GM18498 (cell line): Measurements from ENCODE around the gene GTPBP6.
"Not testable (repeated sequence)": the region's sequence is repeated elsewhere in the genome, so short reads cannot be mapped to it uniquely, and the experiment has no call there.

Experiments used
- ATAC-seq: cut with Tn5 transposase; IDR thresholded peaks from one replicate; pipeline ENCODE4 v1.9.1; 2021; ENCODE audit warnings: mild to moderate bottlenecking, moderate library complexity; ENCODE audit not compliant: unreplicated experiment

Gene GTPBP6

DNA sequence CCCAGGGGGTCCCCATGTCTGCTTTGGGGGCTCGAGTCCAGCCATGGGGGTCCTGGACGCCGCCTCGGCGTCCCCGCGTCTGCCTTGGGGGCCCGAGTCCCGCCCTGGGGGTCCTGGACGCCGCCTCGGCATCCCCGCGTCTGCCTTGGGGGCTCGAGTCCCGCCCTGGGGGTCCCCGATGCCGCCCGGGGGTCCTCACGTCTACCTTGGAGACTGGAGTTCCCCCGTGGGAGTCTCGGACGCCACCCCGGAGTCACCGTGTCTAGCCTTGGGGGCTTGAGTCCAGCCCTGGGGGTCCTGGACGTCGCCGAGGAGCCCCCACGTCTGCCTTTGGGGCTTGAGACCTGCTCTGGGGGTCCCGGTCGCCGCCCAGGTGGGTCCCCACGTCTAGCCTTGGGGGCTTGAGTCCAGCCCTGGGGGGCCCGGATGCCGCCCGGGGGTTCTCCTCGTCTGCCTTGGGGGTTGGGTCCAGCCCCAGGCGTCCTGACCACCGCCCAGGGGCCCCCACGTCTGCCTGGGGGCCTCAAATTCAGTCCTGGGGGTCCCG is 1.1 kb upstream of the GTPBP6 start:
- ATAC-seq, result no peak

DNA sequence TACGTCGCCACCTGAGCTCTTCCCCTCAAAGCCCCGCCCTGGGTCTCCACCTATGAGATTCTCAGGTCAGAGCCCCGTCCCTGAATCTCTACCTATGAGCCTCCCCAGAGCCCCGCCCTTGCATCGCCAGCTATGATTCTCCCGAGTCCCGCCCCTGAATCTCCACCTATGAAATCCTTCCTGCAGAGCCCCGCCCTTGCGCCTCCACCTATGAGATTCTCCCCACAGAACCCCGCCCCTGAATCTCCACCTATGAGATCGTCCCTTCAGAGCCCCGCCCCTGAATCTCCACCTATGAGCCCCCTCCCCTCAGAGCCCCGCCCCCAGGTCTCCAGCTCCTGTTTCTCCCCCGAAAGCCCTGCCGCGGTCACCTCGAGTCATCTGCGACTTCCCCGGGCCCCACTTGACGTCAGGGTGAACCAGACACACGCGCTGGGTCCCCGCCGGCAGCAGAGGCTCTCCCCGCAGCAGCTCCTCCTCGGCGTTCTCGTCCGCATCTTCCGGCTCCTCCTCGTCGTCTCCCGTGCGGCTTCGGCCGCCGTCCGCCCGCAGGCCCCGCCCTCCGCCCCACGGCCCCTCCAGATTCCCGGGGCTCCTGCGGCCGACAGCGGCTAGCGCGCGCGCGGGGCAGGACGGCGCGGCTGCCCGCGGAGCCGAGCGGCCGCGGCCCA is 393 bp downstream of the GTPBP6 start:
- peak; percentile 61 for ATAC-seq

DNA sequence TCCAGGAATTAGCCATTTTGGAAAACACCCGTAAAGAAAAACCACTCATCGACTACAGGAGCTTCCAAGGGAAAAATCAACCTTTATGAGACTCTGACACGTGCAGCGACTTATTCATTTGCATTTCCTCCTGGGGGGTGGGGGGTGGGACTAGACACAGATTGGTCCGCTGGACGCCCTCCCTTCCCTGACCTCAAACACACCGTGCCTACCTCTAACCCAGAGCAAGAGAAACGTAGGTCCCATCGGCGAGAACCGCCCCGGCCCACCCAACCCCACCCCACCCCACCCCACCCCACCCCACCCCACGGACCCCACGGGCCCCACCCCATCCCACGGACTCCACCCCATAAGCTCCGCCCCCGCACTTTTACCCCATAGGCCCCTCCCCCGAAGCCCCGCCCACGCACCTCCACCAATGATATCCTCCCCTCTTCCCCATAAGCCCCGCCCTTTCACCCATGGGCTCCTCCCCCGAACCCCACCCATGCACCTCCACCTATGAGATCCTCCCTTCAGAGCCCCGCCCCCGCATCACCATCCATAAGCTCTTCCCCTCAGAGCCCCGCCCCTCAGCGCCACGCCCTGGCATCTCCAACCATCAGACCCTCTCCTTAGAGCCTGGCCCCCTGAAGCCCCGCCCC is 1.1 kb downstream of the GTPBP6 start:
- no peak for ATAC-seq

DNA sequence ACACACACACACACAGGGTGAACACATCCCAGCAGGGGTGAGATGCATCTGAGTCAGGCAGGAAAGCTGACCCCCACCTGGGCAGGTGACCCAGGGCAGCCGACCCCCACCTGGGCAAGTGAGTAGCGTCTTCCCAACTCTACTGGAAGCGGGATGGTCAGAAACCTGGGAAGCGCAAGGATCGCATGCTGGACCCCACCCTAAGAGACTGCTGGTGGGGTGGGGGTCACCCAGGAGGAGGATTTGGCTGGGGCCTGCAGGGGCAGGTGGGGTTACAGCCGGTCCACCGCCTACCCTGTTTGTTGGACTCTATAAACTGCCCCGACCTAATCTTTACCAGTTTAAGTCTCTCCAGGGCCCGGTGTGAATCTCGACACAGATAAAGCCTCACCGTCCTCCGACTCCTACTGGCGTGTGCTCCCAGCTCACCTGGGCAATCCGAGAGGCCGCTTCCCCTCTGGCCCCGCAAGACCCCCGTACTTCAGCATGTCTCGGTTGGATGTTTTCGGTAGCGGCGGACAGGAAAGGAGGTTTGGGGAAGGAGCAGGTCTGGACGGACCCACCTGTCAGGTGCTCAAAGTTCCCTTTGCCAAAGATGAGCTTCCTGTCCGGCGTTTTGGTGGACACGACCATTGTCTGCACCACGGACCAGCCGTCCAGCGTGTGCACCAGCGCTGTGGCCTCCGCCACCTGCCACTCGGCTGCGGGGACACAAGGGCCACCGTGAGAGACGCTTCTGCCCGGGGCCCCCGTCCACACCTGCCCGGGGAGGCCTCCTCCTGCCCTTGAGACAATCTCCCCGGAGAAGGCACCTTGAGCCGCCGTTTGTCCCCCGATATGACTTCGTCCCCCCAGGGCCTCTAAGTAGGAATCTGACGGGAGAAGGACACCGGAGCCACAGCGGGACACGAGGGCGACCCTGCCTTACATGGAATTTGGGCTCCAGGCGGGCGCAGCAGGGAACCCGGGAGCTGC is 2.0 kb downstream of the GTPBP6 start:
- no peak for ATAC-seq

DNA sequence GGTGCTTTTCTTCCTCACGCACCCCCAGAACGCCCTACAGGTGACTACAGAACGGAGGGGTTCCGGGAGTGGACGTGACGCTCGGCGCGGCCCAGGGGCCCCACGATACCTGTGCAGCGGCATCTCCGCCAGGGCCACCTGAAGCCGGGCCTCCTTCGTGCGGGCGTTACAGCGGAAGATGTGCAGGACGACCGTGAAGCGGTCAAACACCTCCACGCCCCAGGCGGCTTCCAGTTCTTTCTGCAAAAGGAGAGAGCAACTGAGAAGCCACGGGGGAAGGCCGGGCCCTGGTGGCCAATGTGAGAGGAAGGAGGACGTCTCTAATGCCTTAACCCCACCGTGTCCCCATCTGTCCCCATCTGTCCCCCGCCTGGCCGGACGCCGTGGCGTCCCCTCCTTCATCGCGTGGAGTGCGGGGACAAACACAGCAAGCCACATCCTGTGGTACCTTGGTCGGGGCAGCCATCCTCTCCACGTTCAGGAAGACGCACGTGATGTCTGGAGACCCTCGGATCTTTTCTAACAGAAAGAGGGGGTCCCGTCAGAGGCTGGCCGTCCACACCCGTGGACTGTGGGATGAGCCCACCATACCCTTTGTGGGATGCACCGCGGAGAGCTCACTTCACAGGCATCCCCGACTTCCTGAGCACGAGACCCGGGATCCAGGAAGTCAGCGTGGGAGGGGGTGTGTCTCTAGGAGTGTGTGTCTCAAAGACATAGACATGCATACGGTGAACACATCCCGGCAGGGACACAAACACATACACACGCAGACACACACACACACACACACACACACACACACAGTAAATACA is 3.6 kb downstream of the GTPBP6 start:
- ATAC-seq, result no peak

DNA sequence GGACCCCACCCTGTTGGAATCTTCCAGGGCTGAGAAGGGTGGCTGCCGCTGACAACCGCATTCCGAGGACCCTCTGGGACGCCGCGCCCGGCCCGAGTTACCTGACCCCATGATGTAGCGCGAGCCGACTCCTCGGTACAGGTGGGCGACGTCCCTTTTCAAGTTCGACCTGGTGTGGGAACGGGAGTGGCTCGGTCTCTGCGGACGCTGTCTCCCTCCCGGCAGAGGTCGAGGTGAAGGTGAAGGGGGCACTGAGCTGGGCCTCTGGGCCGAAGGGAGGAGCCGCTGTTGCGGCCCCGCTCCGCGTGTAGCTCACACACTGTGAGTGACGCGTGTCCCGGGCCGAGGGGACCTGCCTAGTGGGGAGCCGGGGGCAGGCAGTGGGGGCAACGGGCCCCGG is 4.5 kb downstream of the GTPBP6 start:
- no peak for ATAC-seq

DNA sequence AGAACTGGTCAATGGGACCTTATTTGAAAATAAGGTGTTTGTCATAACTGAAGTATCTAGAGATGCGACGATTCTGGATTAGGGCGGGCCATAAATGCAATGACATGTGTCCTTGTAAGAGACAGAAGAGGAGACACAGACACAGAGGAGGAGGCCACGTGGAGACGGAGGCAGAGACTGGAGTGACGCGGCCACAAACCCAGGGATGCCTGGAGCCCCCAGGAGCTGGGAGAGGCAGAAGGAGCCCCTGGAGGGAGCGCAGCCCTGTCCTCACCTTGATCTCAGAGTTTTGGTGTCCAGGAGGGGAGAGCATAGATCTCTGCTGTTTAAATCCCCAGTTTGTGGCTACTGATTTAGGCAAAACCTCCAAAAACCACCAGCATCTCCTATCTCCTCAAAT is 5.0 kb downstream of the GTPBP6 start:
- no peak for ATAC-seq

DNA sequence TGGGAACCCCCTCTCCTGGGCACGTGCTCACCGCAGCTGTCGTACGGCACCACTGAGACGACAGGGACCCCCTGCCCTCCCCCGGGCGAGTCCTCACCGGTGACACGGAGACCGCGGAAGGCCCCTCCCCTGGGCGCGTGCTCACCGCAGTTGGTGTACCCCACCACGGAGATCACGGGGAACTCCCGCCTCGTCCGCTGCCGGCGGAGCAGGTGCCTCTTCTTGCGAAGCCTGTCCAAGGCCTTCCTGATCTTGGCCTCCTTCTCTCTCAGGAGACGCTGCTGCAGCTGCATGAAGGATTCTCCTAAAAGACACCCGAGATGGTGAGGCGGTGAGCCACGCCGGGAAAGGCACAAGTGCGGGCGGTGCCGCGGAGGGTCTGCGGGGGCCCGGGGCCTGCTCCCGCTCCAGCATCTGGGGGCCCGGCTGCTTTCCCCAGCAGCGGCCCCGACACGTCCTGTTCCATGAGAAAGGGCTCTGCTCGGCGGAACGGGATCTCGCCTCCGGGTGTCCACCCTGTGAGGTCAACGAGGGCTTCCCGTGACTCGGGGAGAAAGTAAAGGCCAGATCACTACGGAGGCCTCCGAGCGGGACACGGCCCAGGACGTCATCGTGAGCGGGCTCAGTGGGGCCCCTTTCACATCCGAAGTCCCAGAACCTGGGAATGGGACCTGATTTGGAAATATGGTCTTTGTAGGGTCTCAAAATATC is 5.8 kb downstream of the GTPBP6 start:
- no peak for ATAC-seq

DNA sequence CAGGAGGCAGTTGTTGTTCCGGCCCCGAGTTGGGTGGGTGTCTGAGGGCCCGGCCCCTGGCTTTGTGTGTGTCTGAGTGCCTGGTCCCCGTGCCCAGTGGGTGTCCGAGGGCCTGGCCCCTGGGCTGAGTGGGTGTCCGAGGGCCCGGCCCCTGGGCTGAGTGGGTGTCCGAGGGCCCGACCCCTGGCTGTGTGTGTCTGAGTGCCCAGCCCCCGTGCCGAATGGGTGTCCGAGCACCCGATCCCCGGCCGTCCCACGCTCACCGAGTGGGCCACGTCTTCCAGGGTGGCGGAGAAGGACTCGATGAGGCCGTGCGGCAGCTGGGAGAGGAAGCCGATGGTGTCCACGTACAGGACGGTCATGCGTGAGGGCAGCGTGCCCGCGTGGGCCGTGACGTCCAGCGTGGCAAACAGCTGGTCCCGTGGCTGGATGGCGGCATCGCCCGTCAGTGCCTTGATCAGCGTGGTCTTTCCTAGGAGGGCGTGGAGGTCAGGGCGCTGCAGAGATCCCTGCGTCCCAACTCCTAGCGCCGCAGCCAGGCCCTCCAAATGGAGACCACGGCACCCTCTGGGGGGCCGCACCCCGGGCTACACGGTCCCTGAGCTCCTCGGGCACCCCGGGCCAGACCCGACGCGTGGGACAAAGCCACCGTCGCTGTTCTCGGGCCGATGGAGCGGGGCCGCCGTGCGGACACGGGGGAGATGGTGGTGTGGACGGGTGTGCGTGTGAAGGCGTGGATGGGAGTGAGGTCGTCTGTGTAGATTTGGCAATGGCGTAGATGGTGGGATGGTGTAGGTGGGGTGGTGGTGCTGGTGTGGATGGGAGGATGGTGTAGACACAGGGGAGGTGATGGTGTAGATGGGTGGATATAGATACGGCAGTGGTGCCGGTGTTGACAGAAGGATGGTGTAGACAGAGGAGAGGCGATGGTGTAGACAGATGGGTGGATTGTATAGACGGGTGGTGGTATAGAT is 7.2 kb downstream of the GTPBP6 start:
- no peak for ATAC-seq

DNA sequence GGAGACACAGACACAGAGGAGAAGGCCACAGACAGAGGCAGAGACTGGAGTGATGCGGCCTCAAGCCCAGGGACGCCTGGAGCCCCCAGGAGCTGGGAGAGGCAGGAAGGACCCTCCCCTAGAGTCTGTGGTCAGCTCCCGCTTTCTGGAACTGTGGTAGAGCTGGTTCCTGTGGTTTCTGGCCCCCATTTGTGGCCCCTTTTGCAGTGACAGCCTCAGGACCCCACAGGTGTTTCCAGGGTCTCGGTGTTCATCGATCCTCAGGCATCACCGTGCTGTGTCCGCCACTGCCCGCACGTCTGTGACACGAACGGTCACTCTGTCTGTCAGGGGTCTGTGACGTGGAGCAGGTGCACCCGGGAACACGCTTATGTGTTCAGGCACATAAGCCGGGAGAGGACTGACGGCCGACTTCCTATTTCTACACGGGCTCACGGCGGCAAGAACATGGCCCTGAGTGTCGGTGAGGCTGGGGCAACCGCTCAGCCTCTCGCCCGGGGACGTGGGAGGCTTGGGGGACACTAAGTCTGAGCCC is 7.9 kb downstream of the GTPBP6 start:
- ATAC-seq, result no peak

DNA sequence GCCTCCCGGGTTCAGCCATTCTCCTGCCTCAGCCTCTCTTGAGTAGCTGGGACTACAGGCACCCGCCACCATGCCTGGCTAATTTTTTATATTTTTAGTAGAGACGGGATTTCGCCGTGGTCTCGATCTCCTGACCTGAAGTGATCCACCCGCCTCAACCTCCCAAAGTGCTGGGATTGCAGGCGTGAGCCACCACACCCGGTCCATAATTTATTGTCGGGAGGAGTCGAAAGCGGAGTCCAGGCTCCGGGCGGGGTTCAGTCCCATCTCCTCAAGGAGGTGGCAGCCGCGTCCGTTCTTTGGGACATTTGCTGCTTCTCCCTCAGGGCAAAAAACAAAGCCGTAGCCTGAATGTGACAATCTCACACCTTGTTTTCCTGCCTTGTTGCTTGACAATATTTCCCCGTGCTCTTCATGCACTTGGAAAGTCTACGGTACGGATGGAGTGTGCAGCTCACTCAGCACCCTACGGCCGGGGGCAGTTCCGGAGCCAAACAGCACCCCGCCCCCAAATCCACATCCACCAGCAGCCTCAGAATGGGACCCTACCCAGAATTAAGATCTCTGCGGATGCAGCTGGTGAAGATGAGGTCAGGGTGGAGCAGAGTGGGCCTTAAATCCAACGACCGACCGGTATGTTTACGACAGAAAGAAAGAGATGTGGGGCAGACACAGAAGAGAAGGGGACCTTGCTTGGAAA is 9.6 kb downstream of the GTPBP6 start:
- no peak for ATAC-seq

DNA sequence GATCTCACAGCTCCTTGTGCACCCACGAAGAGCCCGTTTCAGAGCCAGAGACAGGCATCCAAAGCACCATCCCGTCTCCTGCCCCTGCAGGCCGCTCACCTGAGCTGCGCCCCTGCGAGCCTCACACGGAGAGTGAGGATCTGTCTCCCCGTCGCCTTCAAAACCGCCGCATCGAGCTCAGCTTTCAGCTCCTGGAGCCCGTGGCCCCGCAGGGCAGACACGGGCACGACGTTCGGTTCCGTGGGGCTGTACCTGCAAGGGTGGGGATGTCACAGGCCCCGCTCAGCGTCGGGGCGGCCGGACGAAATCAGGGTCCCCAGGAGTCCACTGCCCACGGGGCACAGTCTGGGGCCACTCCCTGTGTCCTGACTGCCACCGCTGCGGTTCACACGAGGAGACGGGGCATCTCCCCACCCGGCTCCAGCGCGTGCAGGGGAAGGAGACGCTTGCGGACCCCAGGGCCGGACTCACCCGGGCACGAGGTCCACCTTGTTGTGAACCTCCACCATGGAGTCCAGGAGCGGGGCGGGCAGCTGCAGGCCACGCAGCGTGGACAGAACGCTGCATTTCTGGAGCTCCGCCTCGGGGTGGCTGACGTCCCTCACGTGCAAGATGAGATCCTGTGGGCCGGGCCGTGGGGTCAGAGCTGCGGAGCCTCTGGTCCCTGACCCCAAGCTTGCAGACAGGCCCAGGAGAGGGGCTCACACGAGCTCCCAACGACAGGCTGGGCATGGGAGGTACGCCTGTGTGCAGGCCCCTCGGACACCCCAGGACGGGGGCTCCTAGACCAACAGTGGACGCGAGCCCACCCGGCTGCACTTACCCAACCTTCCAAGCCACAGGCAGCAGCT is 11.1 kb downstream of the GTPBP6 start:
- no peak for ATAC-seq

DNA sequence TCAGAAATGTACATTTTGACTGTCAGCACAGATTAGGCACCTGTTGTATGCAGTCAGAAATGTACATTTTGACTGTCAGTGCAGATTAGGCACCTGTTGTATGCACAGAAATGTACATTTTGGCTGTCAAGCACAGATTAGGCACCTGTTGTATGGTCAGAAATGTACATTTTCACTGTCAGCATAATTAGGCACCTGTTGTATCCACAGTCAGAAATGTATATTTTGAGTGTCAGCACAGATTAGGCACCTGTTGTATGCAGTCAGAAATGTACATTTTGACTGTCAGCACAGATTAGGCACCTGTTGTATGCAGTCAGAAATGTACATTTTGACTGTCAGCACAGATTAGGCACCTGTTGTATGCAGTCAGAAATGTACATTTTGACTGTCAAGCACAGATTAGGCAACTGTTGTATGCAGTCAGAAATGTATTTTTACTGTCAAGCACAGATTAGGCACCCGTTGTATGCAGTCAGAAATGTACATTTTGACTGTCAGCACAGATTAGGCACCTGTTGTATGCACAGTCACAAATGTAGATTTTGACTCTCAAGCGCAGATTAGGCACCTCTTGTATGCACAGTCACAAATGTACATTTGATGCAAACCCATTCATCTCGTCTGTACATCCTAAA is 11.9 kb downstream of the GTPBP6 start:
- not testable (repeated sequence) for ATAC-seq

DNA sequence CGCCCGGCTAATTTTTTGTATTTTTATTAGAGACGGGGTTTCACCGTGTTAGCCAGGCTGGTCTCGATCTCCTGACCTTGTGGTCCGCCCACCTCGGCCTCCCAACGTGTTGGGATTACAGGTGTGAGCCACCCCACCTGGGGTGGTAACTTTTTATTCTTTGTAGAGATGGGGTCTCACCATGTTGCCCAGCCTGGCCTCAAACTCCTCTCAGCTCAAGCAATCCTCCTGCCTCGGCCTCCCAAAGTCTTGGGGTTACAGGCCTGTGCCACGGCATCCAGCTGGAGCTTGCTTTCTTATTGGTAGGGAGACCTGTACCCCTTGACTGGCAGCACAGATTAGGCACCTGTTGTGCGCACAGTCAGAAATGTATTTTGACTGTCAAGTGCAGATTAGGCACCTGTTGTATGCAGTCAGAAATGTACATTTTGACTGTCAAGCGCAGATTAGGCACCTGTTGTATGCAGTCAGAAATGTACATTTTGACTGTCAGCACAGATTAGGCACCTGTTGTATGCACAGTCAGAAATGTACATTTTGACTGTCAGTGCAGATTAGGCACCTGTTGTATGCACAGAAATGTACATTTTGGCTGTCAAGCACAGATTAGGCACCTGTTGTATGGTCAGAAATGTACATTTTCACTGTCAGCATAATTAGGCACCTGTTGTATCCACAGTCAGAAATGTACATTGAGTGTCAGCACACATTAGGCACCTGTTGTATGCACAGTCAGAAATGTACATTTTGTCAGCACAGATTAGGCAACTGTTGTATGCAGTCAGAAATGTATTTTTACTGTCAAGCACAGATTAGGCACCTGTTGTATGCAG is 12.6 kb downstream of the GTPBP6 start:
- not testable (repeated sequence) for ATAC-seq

DNA sequence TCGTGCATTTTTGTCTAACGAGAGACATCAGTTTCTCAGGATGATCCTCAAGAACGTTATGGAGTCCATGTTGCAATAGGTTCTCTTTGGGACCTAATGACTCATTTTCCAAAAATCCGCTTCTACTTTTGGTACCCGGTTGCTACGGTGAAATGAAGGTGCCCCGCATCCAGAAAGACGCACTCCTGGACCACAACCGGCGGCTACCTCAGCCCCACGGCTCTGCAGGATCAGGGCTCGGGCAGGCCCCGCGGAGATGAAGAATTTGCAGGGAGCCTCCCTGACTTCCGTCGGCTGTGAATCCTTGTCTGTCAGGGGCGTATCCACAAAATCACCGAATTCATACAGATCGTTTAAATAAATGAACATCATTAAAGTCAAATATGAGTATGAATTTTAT is 15.6 kb downstream of the GTPBP6 start:
- ATAC-seq, result no peak

DNA sequence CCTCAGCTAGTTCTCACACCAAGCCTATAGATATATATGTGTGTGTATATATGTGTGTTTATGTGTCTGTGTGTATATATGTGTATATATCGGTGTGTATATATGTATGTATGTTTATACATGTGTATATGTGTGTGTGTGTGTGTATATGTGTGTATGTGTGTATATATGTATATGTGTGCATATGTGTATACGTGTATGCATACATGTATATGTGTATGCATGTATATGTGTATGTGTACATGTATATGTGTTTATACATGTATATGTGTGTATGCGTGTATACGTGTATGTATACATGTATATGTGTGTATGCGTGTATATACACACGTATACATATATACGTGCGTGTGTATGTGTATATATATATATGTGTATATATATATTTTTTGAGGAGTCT is 18.3 kb downstream of the GTPBP6 start:
- no peak for ATAC-seq
